ENCODE data around the gene TNP1. TPM values are rescaled to one million over a fixed set of nuclear protein-coding genes. Genes with fewer than 3 reads are reported as not detected.

TNP1 gene
- total and polyA plus RNA-seq, 3 donors from 2014 or later, result 2,101 to 8,033 (median 6,608) TPM

GRCh38 chr2:216903470-216903869 lies 43.6 kb upstream of the TNP1 start:
- Histone ChIP-seq H3K27me3 (no peaks in the 10 kb centered on the region), H3K4me1 (no peaks in the 10 kb centered on the region), H3K9me3 (no peaks in the 10 kb centered on the region), H3K27ac (no peak overlapping the region), H3K36me3 (ENCODE audit: low read depth, missing control alignments) (no peaks in the 10 kb centered on the region), H3K4me3 (no peak overlapping the region)
- WGBS, 2 donors, result 90 to 92% methylated on average over 3 of the region's 3 CpGs
- TF ChIP-seq POLR2A (IDR thresholded peaks at IDR 0.05), result no peak
- TF ChIP-seq, protein P1, sequence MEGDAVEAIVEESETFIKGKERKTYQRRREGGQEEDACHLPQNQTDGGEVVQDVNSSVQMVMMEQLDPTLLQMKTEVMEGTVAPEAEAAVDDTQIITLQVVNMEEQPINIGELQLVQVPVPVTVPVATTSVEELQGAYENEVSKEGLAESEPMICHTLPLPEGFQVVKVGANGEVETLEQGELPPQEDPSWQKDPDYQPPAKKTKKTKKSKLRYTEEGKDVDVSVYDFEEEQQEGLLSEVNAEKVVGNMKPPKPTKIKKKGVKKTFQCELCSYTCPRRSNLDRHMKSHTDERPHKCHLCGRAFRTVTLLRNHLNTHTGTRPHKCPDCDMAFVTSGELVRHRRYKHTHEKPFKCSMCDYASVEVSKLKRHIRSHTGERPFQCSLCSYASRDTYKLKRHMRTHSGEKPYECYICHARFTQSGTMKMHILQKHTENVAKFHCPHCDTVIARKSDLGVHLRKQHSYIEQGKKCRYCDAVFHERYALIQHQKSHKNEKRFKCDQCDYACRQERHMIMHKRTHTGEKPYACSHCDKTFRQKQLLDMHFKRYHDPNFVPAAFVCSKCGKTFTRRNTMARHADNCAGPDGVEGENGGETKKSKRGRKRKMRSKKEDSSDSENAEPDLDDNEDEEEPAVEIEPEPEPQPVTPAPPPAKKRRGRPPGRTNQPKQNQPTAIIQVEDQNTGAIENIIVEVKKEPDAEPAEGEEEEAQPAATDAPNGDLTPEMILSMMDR (IDR thresholded peaks at IDR 0.05), result no peak
- intact Hi-C loops (cut with DNase I; ENCODE audit: low total_unique reads), result no loop called here
- DNase-seq, result no peak

- intact Hi-C loops (cut with DNase I; ENCODE audit: low total_unique reads), result no loop called here
- H3K4me1 ChIP-seq, result no peaks in the 10 kb centered on the region
- no peak overlapping the region for H3K4me3 ChIP-seq
- no peaks in the 10 kb centered on the region for H3K9me3 ChIP-seq
- no peak for TF ChIP-seq POLR2A (IDR thresholded peaks at IDR 0.05)
- TF ChIP-seq, protein P1 (IDR thresholded peaks at IDR 0.05), result no peak
- H3K27ac ChIP-seq, result no peak overlapping the region
- no peaks in the 10 kb centered on the region for H3K36me3 ChIP-seq (ENCODE audit: low read depth, missing control alignments)
- no peak for DNase-seq
- 90 to 95% methylated on average over 1 to 2 of the region's 2 CpGs for WGBS, 2 donors
- H3K27me3 ChIP-seq, result no peaks in the 10 kb centered on the region
These were observed 41.4 kb upstream of the TNP1 start for GRCh38 chr2:216901273-216901672.

DNA sequence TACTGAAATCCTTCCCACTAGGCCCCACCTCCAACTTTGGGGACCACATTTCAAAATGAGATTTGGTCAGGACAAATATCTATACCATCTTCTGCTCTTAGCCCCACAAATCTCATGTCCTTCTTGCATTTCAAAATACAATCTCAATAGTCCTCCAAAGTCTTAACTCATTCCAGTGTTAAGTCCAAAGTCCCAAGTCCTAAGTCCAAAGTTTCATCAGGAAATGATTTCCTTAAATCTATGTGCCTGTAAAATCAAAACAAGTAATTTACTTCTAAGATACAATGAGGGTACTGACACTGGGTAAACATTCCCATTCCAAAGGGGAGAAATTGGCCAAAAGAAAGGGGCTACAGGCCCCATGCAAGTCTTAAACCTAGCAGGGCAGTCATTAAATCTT lies 40.5 kb upstream of the TNP1 start:
- no peak for TF ChIP-seq POLR2A (IDR thresholded peaks at IDR 0.05)
- TF ChIP-seq, protein P1 (IDR thresholded peaks at IDR 0.05), result no peak

GRCh38 chr2:216897561-216898203 lies 37.8 kb upstream of the TNP1 start:
- DNase-seq, result no peak
- H3K27ac ChIP-seq, result no peak overlapping the region
- intact Hi-C loops (cut with DNase I; ENCODE audit: low total_unique reads), result no loop called here
- TF ChIP-seq, protein P1 (IDR thresholded peaks at IDR 0.05), result no peak
- no peak for TF ChIP-seq POLR2A (IDR thresholded peaks at IDR 0.05)
- no peak overlapping the region for H3K4me3 ChIP-seq
- no peaks in the 10 kb centered on the region for H3K4me1 ChIP-seq
- 94 to 97% methylated on average over 2 of the region's 2 CpGs for WGBS, 2 donors
- H3K36me3 ChIP-seq (ENCODE audit: low read depth, missing control alignments), result no peaks in the 10 kb centered on the region
- H3K27me3 ChIP-seq, result no peaks in the 10 kb centered on the region
- no peaks in the 10 kb centered on the region for H3K9me3 ChIP-seq

More for the DNA sequence above, 40.5 kb upstream of the TNP1 start:
- H3K9me3 ChIP-seq, result no peaks in the 10 kb centered on the region
- H3K27me3 ChIP-seq, result no peaks in the 10 kb centered on the region
- no peak overlapping the region for H3K4me3 ChIP-seq
- H3K36me3 ChIP-seq (ENCODE audit: low read depth, missing control alignments), result no peaks in the 10 kb centered on the region
- H3K4me1 ChIP-seq, result no peaks in the 10 kb centered on the region
- no peak overlapping the region for H3K27ac ChIP-seq
- DNase-seq, result no peak
- intact Hi-C loops (cut with DNase I; ENCODE audit: low total_unique reads), result no loop called here

DNA sequence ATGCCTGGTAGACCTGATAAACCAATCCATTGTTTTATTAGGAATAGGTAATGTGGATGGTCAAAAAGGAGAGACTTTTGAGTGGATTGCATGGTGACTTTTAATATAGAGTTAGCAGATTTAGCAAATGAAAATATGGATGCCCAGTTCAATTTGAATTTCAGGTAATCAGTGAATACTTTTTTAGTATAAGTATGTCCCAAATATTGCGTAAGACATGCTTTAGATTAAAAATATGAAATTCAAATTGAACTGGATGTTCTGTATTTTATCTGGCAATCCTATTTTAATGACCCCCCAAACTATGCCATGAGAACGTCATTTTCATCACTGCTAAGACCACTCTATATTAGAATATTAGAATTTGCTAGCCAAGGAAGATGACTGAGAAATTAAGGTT lies 30.3 kb upstream of the TNP1 start:
- Histone ChIP-seq H3K36me3 (ENCODE audit: low read depth, missing control alignments) (no peaks in the 10 kb centered on the region), H3K4me1 (no peaks in the 10 kb centered on the region), H3K4me3 (no peak overlapping the region), H3K9me3 (no peaks in the 10 kb centered on the region), H3K27ac (no peak overlapping the region), H3K27me3 (no peaks in the 10 kb centered on the region)
- 91 to 94% methylated on average over 2 of the region's 2 CpGs for WGBS, 2 donors
- DNase-seq, result no peak
- TF ChIP-seq, protein P1 (IDR thresholded peaks at IDR 0.05), result no peak
- TF ChIP-seq POLR2A (IDR thresholded peaks at IDR 0.05), result no peak
- intact Hi-C loops (cut with DNase I; ENCODE audit: low total_unique reads), result no loop called here

Measured in testis (tissue), 3 donors.